Activated naive CD4-positive, alpha-beta T cell treated with anti-CD3 and anti-CD28 coated beads, Interleukin-2, amount 50 U/mL, for 72 hours (primary cell): Measurements from ENCODE around the gene ZNF562. TPM values are rescaled to one million over a fixed set of nuclear protein-coding genes. Genes with fewer than 3 reads are reported as not detected.

Experiments
- ATAC-seq, 2 donors: fragments of 150-1000 bp; cut with Tn5 transposase; 2 replicates each; pipeline ENCODE4 v1.10.0; 2021; ENCODE audit warnings: mild to moderate bottlenecking in 2 of 2, moderate library complexity in 2 of 2
- DNase-seq, 2 donors: peaks; one replicate each; pipeline ENCODE4 v3.0.0; 2021 to 2022; ENCODE audit warnings: low spot score in 2 of 2
- H3K27ac Mint-ChIP-seq, 2 donors: one replicate each; pipeline ENCODE4 v1.8.0; 2022; ENCODE audit warnings: mild to moderate bottlenecking in 2 of 2, mixed read lengths in 2 of 2
- H3K36me3 Mint-ChIP-seq, 2 donors: one replicate each; pipeline ENCODE4 v1.8.0; 2022; ENCODE audit warnings: mixed read lengths in 2 of 2
- H3K9me3 Mint-ChIP-seq, 2 donors: one replicate each; pipeline ENCODE4 v1.8.0; 2022; ENCODE audit warnings: mixed read lengths in 2 of 2
- total RNA-seq, 2 donors: library from RNA; stranded (reverse); gene quantifications; one replicate each; pipeline ENCODE4 v1.2.3, GENCODE V29; 2022

The ZNF562 gene
- total RNA-seq, 2 donors from 2014 or later, result 24.2 to 73.4 TPM

DNA sequence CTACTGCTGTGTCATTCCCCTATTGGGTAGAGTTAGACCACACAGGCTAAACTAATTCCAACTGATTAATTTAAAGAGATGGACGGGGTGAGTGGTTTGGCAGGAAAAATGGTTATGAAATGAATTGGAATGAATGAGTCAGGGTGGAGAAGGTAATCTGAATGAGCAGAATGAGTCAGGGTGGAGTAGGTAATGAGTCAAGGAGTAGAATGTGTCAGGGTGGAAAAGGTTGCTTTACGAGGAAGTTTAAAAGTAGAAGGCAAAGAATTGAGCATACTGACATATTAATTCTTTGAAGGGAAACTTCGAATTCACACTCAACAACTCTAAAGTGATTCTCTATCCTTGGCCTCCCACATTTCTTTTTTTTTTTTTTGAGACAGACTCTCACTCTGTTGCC lies 77.9 kb downstream of the ZNF562 start:
- Mint-ChIP-seq H3K27ac (peak overlapping the region; percentile 40 to 48), H3K36me3 (peaks cover 21 to 38% of the 10 kb centered on the region in 2 donors), H3K9me3 (peaks cover 5 to 17% of the 10 kb centered on the region in 2 donors)
- peak; percentile 96 to 99 for ATAC-seq
- no peak for DNase-seq

Other genes with a start within 250 kb of the ZNF562 start
- 10 to 100 TPM; 27.7 to 31.9 TPM for gene ZNF266, start 239.5 kb downstream of the ZNF562 start, total RNA-seq
- under 1 TPM in 1 of 2 donors, not detected in 1; 0.27 TPM for gene ZNF560, start 176.5 kb downstream of the ZNF562 start, total RNA-seq
- gene ZNF426, start 136.5 kb downstream of the ZNF562 start, total RNA-seq, result 10 to 100 TPM; 10.9 to 11.7 TPM
- gene ZNF121, start 90.6 kb downstream of the ZNF562 start, total RNA-seq, result 10 to 100 TPM; 68.6 to 87.1 TPM
- 10 to 100 TPM; 28.6 to 49.1 TPM for gene ZNF561, start 53.9 kb downstream of the ZNF562 start, total RNA-seq
- gene ZNF846, start 93.6 kb upstream of the ZNF562 start, total RNA-seq, result 1 to 10 TPM; 5.2 to 5.8 TPM
- 10 to 100 TPM; 30.7 to 36.0 TPM for gene FBXL12, start 144.0 kb upstream of the ZNF562 start, total RNA-seq
- 100 to 1,000 TPM; 268 to 366 TPM for gene UBL5, start 152.8 kb upstream of the ZNF562 start, total RNA-seq
- gene PIN1, start 160.2 kb upstream of the ZNF562 start, total RNA-seq, result 100 to 1,000 TPM in 1 of 2 donors, 10 to 100 TPM in 1; 75.7 to 100 TPM